HCT116 (cell line): ENCODE data around the gene RIPOR3. TPM values are rescaled to one million over a fixed set of nuclear protein-coding genes. Genes with fewer than 3 reads are reported as not detected.

ENCODE experiments used
- ATAC-seq: fragments of 200-7000 bp; cut with Tn5 transposase; 2 replicates; pipeline ENCODE4 v1.9.1; 2020; ENCODE audit warnings: mild to moderate bottlenecking, moderate library complexity
- BruUV-seq: library from RNA; stranded (reverse); fragments of 400-500 nt; replicated peaks from 2 replicates; lab custom pipeline; 2021; lab: Mats Ljungman, UMichigan
- CTCF ChIA-PET: fragments of 300-600 bp; sonication (Branson Sonifier 250); formaldehyde crosslinking; loops from one replicate; lab custom pipeline; 2021; ENCODE audit warnings: antibody characterized with exemption; lab: Charles Lee
- POLR2A ChIA-PET: fragments of 300-600, 350-600 bp; sonication (Branson Sonifier 250); formaldehyde crosslinking; loops from one replicate; lab custom pipeline; 2021; ENCODE audit warnings: antibody characterized with exemption; lab: Charles Lee
- RAD21 ChIA-PET, 2 experiments: fragments of 300-600 bp; sonication (Branson Sonifier 250); formaldehyde crosslinking; loops; one replicate each; lab custom pipeline; 2023; ENCODE audit warnings: low total read pairs in 2 of 2; ENCODE audit not compliant: uncharacterized antibody in 2 of 2, unreplicated experiment in 2 of 2, low non-redundant PET in 1 of 2; lab: Charles Lee
- DNase-seq: peaks from one replicate; pipeline ENCODE4 v3.0.0-alpha.2; 2010; ENCODE audit warnings: low read depth, low spot score
- H2AFZ ChIP-seq: fragments of 200-600 bp; shearing (Covaris generic), sonication (generic); 2 replicates; pipeline ENCODE4 v1.6.1; 2017; ENCODE audit warnings: low read depth, mixed run types, mixed read lengths, antibody characterized with exemption, low read length; ENCODE audit not compliant: poor library complexity, severe bottlenecking
- H3K27ac ChIP-seq: 2 replicates; pipeline ENCODE4 v1.5.1; 2012; ENCODE audit warnings: low read depth, low read length
- H3K27me3 ChIP-seq: fragments of 200-600 bp; sonication (generic); 2 replicates; pipeline ENCODE4 v1.6.1; 2016; ENCODE audit warnings: mixed run types, low read length, mixed read lengths; ENCODE audit not compliant: insufficient read depth
- H3K36me3 ChIP-seq, 2 experiments: fragments of 200-500 bp in 1 of 2; fragments of 200-600 bp in 1 of 2; sonication (Bioruptor generic) in 1 of 2; sonication (generic) in 1 of 2; 2 replicates each; pipeline versions ENCODE4 v1.5.1 to v1.6.1; 2014 to 2016; ENCODE audit warnings: low read length in 2 of 2, inconsistent platforms in 1 of 2, mixed read lengths in 1 of 2, mixed run types in 1 of 2; ENCODE audit not compliant: insufficient read depth in 2 of 2, control insufficient read depth in 1 of 2
- H3K4me1 ChIP-seq, 2 experiments: fragments of 200-600 bp in 1 of 2; sonication (generic) in 1 of 2; 2 replicates each; pipeline versions ENCODE4 v1.5.1 to v1.6.1; 2012 to 2017; ENCODE audit warnings: low read length in 2 of 2, inconsistent platforms in 1 of 2, mild to moderate bottlenecking in 1 of 2, mixed read lengths in 1 of 2, mixed run types in 1 of 2, moderate library complexity in 1 of 2; ENCODE audit not compliant: insufficient read depth in 2 of 2, control insufficient read depth in 1 of 2
- H3K4me2 ChIP-seq: fragments of 200-600 bp; sonication (generic); 2 replicates; pipeline ENCODE4 v1.6.1; 2017; ENCODE audit warnings: mixed run types, low read length, mixed read lengths
- H3K4me3 ChIP-seq, 2 experiments: fragments of 200-600 bp in 1 of 2; sonication (generic) in 1 of 2; replicated peaks in 1 of 2; 2 replicates each; pipeline ENCODE4 v1.5.1; 2011 to 2016; ENCODE audit warnings: low read length in 2 of 2, control low read depth in 1 of 2, low read depth in 1 of 2, mild to moderate bottlenecking in 1 of 2, mixed read lengths in 1 of 2, mixed run types in 1 of 2
- H3K79me2 ChIP-seq: fragments of 200-600 bp; sonication (generic); 2 replicates; pipeline ENCODE4 v1.6.1; 2017; ENCODE audit warnings: mild to moderate bottlenecking, mixed run types, low read length, moderate library complexity, mixed read lengths; ENCODE audit not compliant: insufficient read depth
- H3K9ac ChIP-seq: fragments of 200-600 bp; sonication (generic); 2 replicates; pipeline ENCODE4 v1.6.1; 2016; ENCODE audit warnings: low read length, mixed read lengths
- H3K9me2 ChIP-seq: fragments of 200-600 bp; sonication (generic), shearing (Covaris generic); 2 replicates; pipeline ENCODE4 v1.6.1; 2017; ENCODE audit warnings: mixed run types, mild to moderate bottlenecking, moderate library complexity; ENCODE audit not compliant: insufficient read depth
- H3K9me3 ChIP-seq, 2 experiments: fragments of 200-500 bp in 1 of 2; fragments of 200-600 bp in 1 of 2; sonication (Bioruptor generic) in 1 of 2; sonication (generic) in 1 of 2; 2 replicates each; pipeline ENCODE4 v1.6.1; 2014 to 2017; ENCODE audit warnings: low read length in 2 of 2, mixed read lengths in 2 of 2, inconsistent platforms in 1 of 2, low read depth in 1 of 2, mild to moderate bottlenecking in 1 of 2, mixed run types in 1 of 2, moderate library complexity in 1 of 2; ENCODE audit not compliant: control insufficient read depth in 1 of 2, insufficient read depth in 1 of 2
- H4K20me1 ChIP-seq: fragments of 200-600 bp; sonication (generic), shearing (Covaris generic); 2 replicates; pipeline ENCODE4 v1.6.1; 2017; ENCODE audit warnings: mixed run types, mild to moderate bottlenecking, moderate library complexity; ENCODE audit not compliant: insufficient read depth
- CBX3 ChIP-seq: IDR thresholded peaks from 2 replicates; pipeline ENCODE4 v1.6.1; 2012; ENCODE audit warnings: low read depth
- EGR1 ChIP-seq: IDR thresholded peaks from 2 replicates; pipeline ENCODE4 v1.6.1; 2012; ENCODE audit warnings: low read depth
- EZH2phosphoT487 ChIP-seq: fragments of 200-600 bp; IDR thresholded peaks from 2 replicates; pipeline ENCODE4 v1.6.1; 2018; ENCODE audit warnings: antibody characterized with exemption, borderline replicate concordance
- JUND ChIP-seq: IDR thresholded peaks from 2 replicates; pipeline ENCODE4 v1.6.1; 2012
- RAD21 ChIP-seq: IDR thresholded peaks from 2 replicates; pipeline ENCODE4 v1.6.1; 2012; ENCODE audit warnings: low read depth, mild to moderate bottlenecking
- SP1 ChIP-seq: IDR thresholded peaks from 2 replicates; pipeline ENCODE4 v1.6.1; 2012; ENCODE audit warnings: low read depth
- SRF ChIP-seq: IDR thresholded peaks from 2 replicates; pipeline ENCODE4 v1.6.1; 2012; ENCODE audit warnings: low read depth
- YY1 ChIP-seq: IDR thresholded peaks from 2 replicates; pipeline ENCODE4 v1.6.1; 2011; ENCODE audit warnings: low read length, low read depth, moderate library complexity, mild to moderate bottlenecking; ENCODE audit not compliant: insufficient replicate concordance; ENCODE audit errors: extremely low read depth
- intact Hi-C: fragments of 100-400 bp; cut with micrococcal nuclease; formaldehyde crosslinking; loops from 2 replicates; pipeline ENCODE4 v1.10.0; 2022
- total RNA-seq: library from RNA; stranded (reverse); gene quantifications from one replicate; pipeline ENCODE4 v1.2.1, GENCODE V29; 2021; ENCODE audit not compliant: unreplicated experiment
- TF ChIP-seq, protein P1 (sequence below): IDR thresholded peaks from 2 replicates; pipeline ENCODE4 v1.6.1; 2011; ENCODE audit warnings: mild to moderate bottlenecking, low read length, moderate library complexity; ENCODE audit not compliant: insufficient replicate concordance; ENCODE audit errors: extremely low read depth
- TF ChIP-seq, protein P2 (sequence below), 3 experiments: fragments of 200-600 bp in 1 of 3; sonication (generic) in 1 of 3; IDR thresholded peaks in 2 of 3; conservative IDR thresholded peaks in 1 of 3; 2 replicates each; pipeline ENCODE4 v1.5.1; 2012 to 2017; ENCODE audit warnings: low read depth in 2 of 3, low read length in 2 of 3, antibody characterized with exemption in 1 of 3, borderline replicate concordance in 1 of 3, control low read depth in 1 of 3, mild to moderate bottlenecking in 1 of 3, mixed read lengths in 1 of 3, mixed run types in 1 of 3, moderate library complexity in 1 of 3; ENCODE audit not compliant: insufficient read depth in 1 of 3
- TF ChIP-seq, protein P3 (sequence below): IDR thresholded peaks from 2 replicates; pipeline ENCODE4 v1.6.1; 2012; ENCODE audit warnings: low read depth
- TF ChIP-seq, protein P4 (sequence below): IDR thresholded peaks from 2 replicates; pipeline ENCODE4 v1.6.1; 2012

RIPOR3 gene
- total RNA-seq, 1 experiment from 2014 or later, result 0.22 TPM

DNA sequence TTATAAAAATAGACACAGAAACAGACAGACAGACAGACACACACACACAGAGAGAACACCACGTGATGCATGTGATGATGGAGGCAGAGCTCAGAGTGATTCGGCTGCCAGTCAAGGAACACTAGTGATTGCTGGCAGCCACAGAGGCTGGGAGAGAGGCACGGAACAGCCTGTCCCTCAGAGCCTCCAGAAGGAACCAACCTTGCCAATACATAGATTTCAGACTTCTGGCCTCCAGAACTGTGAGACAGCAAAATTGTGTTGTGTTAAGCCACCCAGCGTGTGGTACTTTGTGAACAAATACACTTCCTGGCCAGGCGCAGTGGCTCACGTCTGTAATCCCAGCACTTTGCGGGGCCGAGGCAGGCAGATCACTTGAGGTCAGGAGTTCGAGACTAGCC is 30.5 kb upstream of the RIPOR3 start:
- ChIA-PET CTCF (no interaction called here), RAD21 (no interaction called here), POLR2A (interaction anchor here (1.7 kb wide), 1 partner anchor 7 kb away, joined by 9 read pairs; no protein-coding TSS in a partner anchor)
- no peaks in the 10 kb centered on the region for H3K36me3 ChIP-seq
- ATAC-seq (no peak), DNase-seq (no peak)
- peak overlapping the region; percentile 43 for H2AFZ ChIP-seq
- no peaks in the 10 kb centered on the region for H4K20me1 ChIP-seq
- no peak overlapping the region for H3K4me3 ChIP-seq
- H3K27ac ChIP-seq, result no peak overlapping the region
- H3K9me2 ChIP-seq, result no peaks in the 10 kb centered on the region
- peaks cover 44 to 87% of the 10 kb centered on the region in 2 experiments for H3K4me1 ChIP-seq
- no peaks in the 10 kb centered on the region for H3K9me3 ChIP-seq
- intact Hi-C loops, result no loop called here
- TF ChIP-seq SP1, result no peak
- TF ChIP-seq, protein P1, sequence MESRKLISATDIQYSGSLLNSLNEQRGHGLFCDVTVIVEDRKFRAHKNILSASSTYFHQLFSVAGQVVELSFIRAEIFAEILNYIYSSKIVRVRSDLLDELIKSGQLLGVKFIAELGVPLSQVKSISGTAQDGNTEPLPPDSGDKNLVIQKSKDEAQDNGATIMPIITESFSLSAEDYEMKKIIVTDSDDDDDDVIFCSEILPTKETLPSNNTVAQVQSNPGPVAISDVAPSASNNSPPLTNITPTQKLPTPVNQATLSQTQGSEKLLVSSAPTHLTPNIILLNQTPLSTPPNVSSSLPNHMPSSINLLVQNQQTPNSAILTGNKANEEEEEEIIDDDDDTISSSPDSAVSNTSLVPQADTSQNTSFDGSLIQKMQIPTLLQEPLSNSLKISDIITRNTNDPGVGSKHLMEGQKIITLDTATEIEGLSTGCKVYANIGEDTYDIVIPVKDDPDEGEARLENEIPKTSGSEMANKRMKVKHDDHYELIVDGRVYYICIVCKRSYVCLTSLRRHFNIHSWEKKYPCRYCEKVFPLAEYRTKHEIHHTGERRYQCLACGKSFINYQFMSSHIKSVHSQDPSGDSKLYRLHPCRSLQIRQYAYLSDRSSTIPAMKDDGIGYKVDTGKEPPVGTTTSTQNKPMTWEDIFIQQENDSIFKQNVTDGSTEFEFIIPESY, result no peak
- no peak overlapping the region for H3K9ac ChIP-seq
- H3K79me2 ChIP-seq, result no peaks in the 10 kb centered on the region
- H3K4me2 ChIP-seq, result no peak overlapping the region
- BruUV-seq, result no TSS peak
- H3K27me3 ChIP-seq, result no peaks in the 10 kb centered on the region

DNA sequence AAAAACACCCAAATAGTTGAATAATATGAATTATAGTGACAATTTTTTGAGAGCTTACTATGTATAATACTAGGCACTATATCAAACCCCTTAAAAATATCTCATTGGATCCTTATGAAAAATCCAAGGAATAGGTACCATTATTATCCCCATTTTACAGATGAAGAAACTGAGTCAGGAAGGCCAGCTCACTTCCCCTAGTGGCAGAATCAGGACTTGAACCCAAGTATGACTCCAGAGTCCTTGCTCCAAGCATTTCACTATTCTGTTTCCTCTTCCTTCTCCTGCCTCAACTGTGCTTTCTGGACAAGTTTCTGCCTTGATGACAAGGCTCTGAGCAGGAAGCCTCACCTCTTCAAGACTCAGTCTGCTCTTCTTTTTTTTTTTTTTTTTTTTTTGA is 29.2 kb upstream of the RIPOR3 start:
- Histone ChIP-seq H3K27ac (no peak overlapping the region), H3K4me1 (peaks cover 36 to 86% of the 10 kb centered on the region in 2 experiments), H2AFZ (no peak overlapping the region), H3K4me2 (no peak overlapping the region), H4K20me1 (no peaks in the 10 kb centered on the region), H3K9ac (no peak overlapping the region), H3K79me2 (no peaks in the 10 kb centered on the region), H3K4me3 (no peak overlapping the region), H3K27me3 (no peaks in the 10 kb centered on the region), H3K9me3 (no peaks in the 10 kb centered on the region), H3K9me2 (no peaks in the 10 kb centered on the region), H3K36me3 (no peaks in the 10 kb centered on the region)
- CTCF ChIA-PET, result interaction anchor here (0.7 kb wide), 1 partner anchor 753 kb away, joined by 3 read pairs; no protein-coding TSS in a partner anchor
- no peak for DNase-seq
- intact Hi-C loops, result no loop called here
- POLR2A ChIA-PET, result interaction anchor here (1.7 kb wide), 1 partner anchor 9 kb away, joined by 9 read pairs; no protein-coding TSS in a partner anchor
- ATAC-seq, result no peak
- RAD21 ChIA-PET, result interaction anchor here (0.7 kb wide), 2 partner anchors 96 to 237 kb away, joined by 3 read pairs; no protein-coding TSS in a partner anchor
- BruUV-seq, result no TSS peak
- TF ChIP-seq YY1 (no peak), EZH2phosphoT487 (no peak), EGR1 (no peak), SRF (no peak), RAD21 (no peak), JUND (no peak), CBX3 (peak; percentile 52; the same call in 1 of the 2 replicates)
- TF ChIP-seq, protein P2, sequence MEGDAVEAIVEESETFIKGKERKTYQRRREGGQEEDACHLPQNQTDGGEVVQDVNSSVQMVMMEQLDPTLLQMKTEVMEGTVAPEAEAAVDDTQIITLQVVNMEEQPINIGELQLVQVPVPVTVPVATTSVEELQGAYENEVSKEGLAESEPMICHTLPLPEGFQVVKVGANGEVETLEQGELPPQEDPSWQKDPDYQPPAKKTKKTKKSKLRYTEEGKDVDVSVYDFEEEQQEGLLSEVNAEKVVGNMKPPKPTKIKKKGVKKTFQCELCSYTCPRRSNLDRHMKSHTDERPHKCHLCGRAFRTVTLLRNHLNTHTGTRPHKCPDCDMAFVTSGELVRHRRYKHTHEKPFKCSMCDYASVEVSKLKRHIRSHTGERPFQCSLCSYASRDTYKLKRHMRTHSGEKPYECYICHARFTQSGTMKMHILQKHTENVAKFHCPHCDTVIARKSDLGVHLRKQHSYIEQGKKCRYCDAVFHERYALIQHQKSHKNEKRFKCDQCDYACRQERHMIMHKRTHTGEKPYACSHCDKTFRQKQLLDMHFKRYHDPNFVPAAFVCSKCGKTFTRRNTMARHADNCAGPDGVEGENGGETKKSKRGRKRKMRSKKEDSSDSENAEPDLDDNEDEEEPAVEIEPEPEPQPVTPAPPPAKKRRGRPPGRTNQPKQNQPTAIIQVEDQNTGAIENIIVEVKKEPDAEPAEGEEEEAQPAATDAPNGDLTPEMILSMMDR (IDR thresholded peaks at IDR 0.05 in 2 of 3, conservative IDR thresholded peaks at IDR 0.05 in 1 of 3; ENCODE audit: borderline replicate concordance in 1 of 3, insufficient read depth in 1 of 3, low read depth in 2 of 3, low read length in 2 of 3), result peak in 1 of 3 experiments; percentile 14; a peak in 1 of 6 replicates
- TF ChIP-seq, protein P3, sequence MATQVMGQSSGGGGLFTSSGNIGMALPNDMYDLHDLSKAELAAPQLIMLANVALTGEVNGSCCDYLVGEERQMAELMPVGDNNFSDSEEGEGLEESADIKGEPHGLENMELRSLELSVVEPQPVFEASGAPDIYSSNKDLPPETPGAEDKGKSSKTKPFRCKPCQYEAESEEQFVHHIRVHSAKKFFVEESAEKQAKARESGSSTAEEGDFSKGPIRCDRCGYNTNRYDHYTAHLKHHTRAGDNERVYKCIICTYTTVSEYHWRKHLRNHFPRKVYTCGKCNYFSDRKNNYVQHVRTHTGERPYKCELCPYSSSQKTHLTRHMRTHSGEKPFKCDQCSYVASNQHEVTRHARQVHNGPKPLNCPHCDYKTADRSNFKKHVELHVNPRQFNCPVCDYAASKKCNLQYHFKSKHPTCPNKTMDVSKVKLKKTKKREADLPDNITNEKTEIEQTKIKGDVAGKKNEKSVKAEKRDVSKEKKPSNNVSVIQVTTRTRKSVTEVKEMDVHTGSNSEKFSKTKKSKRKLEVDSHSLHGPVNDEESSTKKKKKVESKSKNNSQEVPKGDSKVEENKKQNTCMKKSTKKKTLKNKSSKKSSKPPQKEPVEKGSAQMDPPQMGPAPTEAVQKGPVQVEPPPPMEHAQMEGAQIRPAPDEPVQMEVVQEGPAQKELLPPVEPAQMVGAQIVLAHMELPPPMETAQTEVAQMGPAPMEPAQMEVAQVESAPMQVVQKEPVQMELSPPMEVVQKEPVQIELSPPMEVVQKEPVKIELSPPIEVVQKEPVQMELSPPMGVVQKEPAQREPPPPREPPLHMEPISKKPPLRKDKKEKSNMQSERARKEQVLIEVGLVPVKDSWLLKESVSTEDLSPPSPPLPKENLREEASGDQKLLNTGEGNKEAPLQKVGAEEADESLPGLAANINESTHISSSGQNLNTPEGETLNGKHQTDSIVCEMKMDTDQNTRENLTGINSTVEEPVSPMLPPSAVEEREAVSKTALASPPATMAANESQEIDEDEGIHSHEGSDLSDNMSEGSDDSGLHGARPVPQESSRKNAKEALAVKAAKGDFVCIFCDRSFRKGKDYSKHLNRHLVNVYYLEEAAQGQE, result no peak
- TF ChIP-seq, protein P4, sequence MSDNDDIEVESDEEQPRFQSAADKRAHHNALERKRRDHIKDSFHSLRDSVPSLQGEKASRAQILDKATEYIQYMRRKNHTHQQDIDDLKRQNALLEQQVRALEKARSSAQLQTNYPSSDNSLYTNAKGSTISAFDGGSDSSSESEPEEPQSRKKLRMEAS, result no peak
